Activated naive CD4-positive, alpha-beta T cell treated with Interleukin-2 at 50 U/mL for 16 hours (primary cell): Measurements from ENCODE around the gene L1TD1.
A peak's percentile ranks its signal among the peaks of the same experiment; 100 is the strongest.
"Not testable (repeated sequence)": the region's sequence is repeated elsewhere in the genome, so short reads cannot be mapped to it uniquely, and the experiment has no call there.

ENCODE experiments used
- DNase-seq: peaks from one replicate; pipeline ENCODE4 v3.0.0-alpha.2; 2020

Gene L1TD1, protein sequence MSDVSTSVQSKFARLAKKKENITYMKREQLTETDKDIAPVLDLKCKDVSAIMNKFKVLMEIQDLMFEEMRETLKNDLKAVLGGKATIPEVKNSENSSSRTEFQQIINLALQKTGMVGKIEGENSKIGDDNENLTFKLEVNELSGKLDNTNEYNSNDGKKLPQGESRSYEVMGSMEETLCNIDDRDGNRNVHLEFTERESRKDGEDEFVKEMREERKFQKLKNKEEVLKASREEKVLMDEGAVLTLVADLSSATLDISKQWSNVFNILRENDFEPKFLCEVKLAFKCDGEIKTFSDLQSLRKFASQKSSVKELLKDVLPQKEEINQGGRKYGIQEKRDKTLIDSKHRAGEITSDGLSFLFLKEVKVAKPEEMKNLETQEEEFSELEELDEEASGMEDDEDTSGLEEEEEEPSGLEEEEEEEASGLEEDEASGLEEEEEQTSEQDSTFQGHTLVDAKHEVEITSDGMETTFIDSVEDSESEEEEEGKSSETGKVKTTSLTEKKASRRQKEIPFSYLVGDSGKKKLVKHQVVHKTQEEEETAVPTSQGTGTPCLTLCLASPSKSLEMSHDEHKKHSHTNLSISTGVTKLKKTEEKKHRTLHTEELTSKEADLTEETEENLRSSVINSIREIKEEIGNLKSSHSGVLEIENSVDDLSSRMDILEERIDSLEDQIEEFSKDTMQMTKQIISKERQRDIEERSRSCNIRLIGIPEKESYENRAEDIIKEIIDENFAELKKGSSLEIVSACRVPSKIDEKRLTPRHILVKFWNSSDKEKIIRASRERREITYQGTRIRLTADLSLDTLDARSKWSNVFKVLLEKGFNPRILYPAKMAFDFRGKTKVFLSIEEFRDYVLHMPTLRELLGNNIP

DNA sequence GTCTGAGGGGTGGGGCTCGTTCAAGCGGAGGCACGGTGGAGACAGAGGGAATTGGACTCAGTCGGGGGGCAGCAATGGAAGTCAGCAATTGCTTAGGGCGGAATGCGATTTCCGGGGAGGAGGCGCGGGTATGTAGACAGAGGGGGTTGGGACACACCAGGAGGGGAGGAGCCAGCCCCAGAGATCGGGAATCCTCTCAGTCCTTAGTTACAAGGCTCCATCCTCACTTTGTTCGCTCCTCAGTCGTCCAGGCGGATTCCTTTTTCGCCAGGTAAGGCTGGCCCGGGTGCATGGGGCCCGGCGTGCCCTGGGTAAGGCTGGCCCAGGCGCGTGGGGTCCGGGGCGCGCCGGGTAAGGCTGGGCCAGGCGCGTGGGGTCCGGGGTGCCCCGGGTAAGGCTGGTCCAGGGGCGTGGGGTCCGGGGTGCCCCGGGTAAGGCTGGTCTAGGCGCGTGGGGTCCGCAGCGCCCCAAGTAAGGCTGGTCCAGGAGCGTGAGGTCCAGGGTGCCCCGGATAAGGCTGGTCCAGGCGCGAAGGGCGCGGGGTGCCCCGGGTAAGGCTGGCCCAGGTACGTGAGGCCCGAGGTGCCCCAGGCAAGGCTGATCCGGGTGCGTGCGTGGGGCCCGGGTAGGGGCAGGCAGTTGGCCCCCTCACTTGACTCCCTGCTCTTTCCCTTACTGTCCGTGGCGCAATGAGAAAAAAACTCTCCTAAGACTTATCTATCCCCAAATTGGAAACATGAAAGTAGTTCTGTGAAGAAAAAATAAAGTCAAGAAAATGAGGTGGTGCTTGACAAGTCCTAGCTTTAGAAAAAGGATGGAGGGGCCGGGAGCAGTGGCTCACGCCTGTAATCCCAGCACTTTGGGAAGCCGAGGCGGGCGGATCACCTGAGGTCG lies at the start of gene L1TD1:
TSS of gene L1TD1 (plus strand) at position 199 of the 894 bp plus-strand sequence. CDS start 11,780 bp downstream, outside the sequence.
- no peak for DNase-seq

DNA sequence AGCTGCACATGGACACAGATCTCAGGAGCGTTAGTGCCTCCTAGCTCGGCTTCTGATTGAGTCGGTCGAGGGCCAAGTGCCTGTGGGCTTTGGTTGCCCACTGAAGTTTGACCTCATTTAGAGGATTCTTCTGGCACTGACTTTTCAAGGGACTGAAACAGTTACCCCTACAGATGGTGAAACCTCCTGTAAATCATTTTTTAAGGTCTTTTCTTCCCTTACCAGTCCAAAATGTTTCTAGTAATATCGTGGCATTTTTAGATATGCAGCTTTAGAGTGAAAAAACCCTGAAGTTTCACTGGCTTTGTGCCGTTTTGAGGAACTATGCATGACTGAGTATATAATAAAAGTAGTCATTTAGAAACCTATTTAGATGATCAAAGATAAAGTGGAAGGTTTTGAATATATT lies 34.7 kb upstream of the L1TD1 start:
- no peak for DNase-seq

DNA sequence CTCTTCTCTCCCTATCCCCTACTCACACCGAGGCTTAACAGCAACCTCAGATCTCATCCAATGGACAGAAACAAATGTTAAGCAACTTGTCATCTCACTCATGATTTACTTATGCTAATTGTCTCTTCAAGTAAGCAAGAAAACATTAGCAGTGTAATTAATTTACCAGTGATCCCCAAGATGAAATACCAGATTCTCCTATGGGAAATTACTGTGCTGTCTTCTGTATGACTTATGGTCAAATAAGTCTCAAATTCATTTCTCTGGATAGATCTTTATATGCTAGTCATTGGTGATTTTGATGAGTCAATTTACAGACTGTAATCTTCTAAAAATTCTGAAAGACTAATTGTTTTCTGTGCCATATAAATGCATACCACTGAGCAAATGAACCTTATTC lies 32.9 kb upstream of the L1TD1 start:
- no peak for DNase-seq

DNA sequence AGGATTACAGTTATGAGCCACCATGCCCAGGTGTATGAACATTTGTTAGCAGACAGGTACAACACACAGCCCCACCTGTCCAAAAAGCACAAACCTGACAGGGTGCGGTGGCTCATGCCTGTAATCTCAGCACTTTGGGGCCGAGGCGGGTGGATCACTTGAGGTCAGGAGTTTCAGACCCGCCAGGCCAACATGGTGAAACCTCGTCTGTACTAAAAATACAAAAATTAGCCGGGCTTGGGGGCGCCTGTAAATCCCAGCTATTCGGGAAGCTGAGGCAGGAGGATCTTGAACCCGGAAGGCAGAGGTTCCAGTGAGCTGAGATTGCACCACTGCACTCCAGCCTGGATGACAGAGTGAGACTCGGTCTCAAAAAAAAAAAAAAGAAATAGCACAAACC lies 24.3 kb upstream of the L1TD1 start:
- DNase-seq, result not testable (repeated sequence)

DNA sequence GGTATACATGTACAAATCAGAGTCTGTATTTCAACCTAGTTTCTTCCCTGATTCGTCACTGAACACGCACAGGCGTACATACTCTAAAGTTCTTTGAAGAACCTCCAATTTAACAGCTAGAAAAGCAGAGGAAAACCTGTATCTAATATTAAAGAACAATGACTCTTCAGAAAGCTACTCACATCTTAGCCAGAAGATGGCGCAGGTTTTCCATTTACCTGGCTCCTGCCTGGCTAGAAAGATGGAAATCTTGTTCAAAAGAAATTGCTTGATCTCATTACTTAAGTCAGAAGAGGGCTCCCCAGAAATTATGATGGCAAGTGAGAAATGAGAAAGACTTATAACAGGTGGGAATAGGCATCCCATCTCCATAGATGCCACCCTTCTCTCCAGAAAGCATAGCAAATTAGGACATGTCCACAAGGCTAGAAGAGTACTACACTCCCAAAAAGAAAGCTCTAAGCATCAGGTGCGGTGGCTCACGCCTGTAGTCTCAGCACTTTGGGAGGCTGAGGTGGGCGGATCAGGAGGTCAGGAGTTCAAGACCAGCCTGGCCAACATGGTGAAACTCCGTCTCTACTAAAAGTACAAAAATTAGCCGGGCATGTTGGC lies 19.0 kb upstream of the L1TD1 start:
- peak; percentile 9 for DNase-seq

DNA sequence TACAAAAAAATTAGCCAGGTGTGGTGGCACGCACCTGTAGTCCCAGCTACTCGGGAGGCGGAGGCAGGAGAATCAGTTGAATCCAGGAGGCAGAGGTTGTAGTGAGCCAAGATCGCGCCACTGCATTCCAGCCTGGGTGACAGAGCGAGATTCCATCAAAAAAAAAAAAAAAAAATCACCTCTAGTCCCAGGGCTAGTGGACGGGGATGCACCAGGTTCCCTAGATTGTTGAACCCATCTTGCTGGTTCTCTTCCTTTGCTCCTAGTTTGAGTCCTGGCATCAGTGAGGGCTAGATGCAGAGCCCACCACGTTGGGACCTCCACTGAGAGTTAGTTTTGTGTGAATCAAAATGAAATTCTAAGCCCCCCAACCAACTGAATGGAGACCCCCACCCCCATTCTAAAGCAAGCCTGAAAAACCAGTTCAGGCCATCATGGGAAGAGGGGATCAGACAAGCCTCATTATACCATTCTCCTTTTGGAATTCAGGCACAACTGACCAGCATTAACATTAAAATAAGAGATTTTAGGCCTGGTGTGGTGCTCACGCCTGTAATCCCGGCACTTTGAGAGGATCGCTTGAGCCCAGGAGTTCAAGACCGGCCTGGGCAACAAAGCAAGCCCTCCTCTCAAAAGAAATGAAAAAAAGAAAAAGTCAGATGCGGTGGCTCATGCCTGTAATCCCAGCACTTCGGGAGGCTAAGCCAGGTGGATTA lies 17.9 kb upstream of the L1TD1 start:
- DNase-seq, result no peak

DNA sequence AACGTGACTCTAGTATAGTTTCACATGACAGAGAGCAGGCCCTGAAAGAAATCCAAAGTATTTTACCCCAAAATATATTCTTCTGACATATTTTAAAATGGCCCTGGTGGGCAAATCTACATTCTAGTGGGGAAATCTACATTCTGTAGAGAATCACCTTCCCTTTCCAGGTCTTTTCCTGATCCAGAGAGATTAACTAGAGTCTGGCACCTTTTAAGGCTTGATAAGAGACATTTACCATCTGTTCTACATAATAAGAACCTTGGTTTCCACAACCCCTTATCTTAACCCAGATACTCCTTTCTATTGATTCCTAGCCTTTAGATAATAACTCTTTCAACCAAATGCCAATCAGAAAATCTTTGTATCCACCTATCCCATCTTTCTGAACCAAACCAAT lies 17.0 kb upstream of the L1TD1 start:
- no peak for DNase-seq

DNA sequence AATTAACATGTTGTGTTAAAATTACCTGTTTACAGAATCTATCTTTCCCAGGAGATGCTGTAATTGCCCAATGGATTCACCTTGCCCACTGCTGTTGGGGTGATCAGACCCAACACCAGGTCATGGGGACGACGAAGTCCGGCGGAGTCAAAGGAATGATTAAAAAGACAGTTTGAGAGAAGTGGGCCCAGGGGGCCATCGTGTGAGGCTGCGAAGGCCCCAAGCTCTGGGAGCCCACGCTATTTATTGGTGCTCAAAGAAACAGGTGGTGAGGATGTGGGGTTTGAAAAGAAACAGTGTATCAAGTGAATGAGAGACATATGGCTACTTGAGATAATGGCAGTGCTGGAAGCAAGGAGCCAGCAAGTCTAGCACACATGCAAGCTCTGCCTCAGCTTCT lies 16.3 kb upstream of the L1TD1 start:
- DNase-seq, result no peak

DNA sequence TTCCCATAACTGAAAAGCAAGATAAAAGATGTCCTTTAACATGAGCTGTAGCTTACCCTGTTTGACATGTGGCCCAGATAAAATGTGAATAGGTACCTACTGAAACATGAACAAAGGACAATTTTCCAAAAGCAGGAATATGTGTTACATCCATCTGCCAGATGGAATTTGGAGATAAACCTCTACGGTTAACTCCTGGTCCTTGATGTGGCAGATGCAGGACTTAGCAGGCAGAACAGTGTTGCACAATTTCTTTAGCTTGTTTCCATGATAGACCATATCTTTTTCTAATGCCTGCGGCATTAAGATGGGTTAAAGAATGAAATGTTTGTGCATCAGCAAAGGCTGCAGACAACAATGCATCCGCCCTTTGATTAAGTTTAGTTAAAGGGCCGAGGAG lies 14.6 kb upstream of the L1TD1 start:
- DNase-seq, result not testable (repeated sequence)

DNA sequence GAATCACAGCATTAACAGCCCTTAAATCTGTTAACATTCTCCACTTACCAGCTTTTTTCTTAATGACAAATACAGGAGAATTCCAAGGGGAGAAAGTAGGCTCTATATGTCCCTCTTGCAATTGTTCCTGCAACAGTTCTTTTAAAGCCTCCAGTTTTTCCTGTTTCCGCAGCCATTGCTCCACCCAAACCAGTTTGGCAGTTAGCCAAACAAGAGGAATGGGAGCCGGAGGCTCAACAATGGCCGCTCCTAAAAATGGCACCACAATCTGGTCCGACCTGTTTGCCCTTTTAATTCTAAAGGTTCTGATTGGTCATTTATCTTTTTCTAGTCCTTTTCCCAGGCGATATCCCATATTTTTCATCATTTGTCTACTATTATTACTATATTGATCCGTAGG lies 14.0 kb upstream of the L1TD1 start:
- no peak for DNase-seq

DNA sequence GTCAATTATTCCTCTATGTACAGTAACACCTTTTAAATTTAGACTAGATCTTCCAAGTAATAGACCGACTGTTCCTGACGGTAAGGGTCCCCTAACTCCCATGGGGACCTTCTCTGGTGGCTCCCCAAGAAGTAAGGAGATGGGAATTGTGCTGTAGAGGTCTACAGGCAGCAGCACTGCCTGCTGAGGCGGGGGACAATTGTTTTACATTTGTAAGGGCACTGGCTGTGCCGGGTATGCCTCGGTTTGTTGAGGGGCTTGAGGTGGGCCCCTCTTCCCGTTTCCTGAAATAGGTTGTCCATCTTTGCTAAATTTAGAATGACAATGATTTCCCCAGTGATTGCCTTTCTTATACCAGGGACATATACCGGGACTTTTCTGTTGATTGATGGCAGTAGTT lies 13.1 kb upstream of the L1TD1 start:
- no peak for DNase-seq

DNA sequence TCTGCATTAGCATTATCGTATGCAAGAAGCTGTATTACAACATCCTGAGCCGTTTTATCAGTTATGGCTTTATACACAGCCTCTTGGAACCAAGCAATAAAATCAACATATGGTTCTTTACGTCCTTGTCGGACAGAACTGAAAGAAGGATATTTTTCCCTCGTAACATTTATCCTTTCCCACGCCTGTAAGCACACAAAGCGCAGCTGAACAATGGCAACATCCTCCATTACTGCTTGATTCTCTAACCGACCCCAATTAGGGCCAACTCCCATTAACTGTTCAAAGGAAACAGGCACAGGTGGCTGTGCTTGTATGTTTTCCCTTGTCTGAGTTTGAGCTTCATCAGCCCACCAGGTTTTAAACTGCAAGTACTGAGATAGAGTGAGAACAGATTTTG lies 12.5 kb upstream of the L1TD1 start:
- DNase-seq, result not testable (repeated sequence)

DNA sequence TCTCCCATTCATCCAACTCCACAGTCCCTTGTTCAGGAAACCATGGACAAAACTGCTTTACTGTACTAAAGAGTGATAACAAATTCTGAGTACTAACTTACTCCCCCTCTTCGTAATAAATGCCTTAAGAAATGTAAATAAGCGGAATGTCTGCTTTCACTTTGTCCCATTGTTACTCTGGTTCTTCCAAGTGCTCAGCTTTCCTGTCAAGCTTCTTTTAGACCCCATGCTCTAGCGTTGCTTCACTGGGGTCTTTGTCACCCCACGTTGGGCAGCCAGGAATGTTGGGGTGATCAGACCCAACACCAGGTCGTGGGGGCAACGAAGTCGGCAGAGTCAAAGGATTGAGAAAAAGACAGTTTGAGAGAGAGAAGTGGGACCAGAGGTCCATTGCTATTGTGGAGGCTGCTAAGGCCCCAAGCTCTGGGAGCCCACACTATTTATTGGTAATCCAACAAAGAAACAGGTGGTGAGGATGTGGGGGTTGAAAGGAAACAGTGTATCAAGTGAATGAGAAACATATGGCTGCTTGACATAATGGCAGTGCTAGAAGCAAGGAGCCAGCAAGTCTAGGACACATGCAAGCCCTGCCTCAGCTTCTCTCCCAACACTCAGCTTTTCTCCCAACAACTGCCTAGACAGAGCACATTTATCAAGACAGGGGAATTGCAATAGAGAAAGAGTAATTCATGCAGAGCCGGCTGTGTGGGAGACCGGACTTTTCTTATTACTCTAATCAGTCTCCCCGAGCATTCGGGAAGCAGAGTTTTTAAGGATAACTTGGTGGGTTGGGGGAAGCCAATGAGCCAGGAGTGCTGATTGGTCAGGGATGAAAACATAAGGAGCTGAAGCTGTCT lies 11.3 kb upstream of the L1TD1 start:
- not testable (repeated sequence) for DNase-seq

DNA sequence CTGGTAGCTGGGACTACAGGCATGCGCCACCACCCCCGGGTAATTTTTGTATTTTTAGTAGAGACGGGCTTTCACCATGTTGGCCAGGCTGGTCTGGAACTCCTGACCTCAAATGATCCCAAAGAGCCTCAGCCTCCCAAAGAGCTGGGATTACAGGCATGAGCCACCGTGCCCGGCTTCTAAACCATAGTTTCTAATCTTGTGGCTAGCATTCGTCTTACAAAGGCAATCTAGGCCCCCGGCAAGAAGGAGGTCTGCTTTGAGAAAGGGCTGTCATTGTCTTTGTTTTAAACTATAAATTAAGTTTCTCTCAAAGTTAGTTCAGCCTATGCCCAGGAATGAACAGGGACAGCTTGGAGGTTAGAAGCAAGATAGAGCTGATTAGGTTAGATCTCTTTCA lies 10.3 kb upstream of the L1TD1 start:
- DNase-seq, result no peak

DNA sequence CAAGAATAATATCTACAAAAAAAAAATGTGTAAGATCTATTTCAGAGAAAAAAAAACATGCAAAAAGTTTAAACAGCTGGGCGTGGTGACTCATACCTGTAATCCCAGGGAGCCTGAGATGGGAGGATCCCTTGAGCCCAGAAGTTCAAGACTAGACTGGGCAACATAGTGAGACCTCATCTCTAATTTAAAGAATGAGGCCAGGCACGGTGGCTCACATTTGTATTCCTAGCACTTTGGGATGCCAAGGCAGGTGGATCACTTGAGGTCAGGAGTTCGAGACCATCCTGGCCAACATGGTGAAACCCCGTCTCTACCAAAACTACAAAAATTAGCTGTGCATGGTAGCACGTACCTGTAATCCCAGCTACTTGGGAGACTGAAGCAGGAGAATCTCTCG lies 9.4 kb upstream of the L1TD1 start:
- not testable (repeated sequence) for DNase-seq

DNA sequence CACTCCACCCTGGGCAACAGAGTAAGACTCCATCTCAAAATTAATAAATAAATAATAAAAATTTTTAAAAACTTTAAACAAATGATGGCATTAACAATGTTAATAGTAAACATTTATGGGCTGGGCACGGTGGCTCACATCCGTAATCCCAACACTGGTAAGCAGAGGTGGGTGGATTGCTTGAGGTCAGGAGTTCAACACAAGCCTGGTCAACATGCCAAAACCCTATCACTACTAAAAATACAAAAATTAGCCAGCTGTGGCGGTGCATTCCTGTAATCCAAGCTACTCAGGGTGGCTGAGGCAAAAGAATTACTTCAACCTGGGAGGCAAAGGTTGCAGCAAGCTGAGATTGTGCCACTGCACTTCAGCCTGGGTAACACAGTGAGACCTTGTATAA lies 9.0 kb upstream of the L1TD1 start:
- DNase-seq, result no peak

DNA sequence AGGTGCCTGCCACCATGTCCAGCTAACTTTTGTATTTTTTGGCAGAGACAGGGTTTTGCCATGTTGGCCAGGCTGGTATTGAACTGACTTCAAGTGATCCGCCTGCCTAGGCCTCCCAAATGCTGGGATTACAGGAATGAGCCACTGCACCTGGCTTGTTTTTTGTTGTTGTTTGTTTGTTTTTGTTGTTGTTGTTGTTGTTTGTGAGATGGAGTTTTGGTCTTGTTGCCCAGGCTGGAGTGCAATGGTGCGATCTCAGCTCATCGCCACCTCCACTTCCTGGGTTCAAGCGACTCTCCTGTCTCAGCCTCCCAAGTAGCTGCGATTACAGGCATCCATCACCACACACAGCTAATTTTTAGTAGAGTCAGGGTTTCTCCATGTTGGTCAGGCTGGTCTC lies 7.1 kb upstream of the L1TD1 start:
- DNase-seq, result no peak

DNA sequence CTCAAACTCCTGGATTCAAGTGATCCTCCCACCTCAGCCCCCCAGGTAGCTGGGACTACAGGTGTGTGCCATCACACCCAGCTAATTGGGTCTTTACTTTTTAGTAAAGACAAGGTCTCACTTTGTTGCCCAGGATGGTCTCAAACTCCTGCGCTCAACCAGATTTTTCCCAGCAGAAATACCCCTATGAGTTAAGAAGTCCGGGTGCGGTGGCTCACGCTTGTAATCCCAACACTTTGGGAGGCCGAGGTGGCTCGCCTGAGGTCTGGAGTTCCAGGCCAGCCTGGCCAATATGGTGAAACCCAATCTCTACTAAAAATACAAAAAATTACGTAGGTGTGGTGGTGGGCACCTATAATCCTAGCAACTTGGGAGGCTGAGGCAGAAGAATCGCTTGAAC lies 6.5 kb upstream of the L1TD1 start:
- DNase-seq, result no peak

DNA sequence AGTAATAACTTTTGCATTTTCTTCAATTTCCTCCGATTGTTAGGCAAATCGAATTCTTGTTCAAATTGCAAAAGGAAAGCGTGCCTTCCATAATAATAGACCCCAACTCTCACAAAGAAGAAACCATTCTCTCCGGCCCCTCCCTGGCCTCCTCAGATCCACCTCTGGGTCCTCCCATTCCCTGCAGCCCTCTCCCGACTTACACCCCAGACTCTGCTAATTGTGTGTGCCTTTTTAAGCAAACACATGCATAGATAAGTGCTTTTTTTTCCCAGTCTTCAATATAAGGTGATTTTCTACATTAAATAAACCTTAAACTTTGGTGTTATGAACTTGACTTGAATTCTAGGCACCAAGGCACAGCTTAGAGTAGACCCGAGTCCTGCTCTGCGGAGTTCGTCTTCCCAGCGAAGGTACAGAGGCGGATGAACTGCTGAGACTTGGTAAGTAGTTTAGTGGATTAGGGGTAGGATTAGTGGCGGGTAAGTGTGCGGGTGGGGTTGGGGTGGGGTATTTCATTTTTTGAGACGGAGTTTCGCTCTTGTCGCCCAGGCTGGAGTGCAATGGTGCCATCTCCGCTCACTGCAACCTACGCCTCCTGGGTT lies 1.5 kb downstream of the L1TD1 start:
- DNase-seq, result no peak

DNA sequence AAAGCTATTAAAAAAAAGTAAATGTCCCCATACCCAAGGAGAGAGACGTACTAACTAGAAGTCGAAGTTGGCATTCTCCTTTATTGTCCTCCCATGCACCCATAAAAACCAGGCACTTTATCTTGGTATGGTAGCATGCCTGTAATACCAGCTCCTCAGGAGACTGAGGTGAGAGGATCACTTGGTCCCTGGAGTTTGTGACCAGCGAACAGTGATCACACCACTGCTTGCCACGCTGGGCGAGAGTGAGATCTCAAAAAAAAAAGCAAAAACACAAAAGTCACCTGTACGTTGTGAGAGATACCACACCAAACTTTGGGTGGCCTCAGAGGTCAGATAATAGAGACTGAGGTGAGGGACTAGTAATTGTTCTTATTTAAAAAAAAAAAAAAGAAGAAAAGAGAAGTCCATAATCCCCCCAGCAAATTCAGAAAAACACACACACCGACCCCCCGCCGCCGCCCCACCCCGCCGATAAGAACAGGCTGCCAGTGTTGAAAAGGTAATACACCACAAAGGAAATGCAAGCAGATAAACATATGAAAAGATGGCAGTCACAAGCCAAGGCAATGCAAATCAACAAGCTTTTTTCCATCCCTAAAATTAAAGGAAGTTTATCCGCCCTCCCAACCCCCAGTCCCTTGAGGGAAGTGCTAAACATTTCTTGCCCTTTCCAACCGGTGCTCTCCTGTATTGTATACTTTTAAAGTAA lies 3.6 kb downstream of the L1TD1 start:
- no peak for DNase-seq
